Measurements from ENCODE around the gene FOXP4. TPM values are rescaled to one million over a fixed set of nuclear protein-coding genes. Genes with fewer than 3 reads are reported as not detected.

FOXP4 gene
- total and polyA plus RNA-seq, 2 donors from 2014 or later, result 14.0 to 33.2 TPM

DNA sequence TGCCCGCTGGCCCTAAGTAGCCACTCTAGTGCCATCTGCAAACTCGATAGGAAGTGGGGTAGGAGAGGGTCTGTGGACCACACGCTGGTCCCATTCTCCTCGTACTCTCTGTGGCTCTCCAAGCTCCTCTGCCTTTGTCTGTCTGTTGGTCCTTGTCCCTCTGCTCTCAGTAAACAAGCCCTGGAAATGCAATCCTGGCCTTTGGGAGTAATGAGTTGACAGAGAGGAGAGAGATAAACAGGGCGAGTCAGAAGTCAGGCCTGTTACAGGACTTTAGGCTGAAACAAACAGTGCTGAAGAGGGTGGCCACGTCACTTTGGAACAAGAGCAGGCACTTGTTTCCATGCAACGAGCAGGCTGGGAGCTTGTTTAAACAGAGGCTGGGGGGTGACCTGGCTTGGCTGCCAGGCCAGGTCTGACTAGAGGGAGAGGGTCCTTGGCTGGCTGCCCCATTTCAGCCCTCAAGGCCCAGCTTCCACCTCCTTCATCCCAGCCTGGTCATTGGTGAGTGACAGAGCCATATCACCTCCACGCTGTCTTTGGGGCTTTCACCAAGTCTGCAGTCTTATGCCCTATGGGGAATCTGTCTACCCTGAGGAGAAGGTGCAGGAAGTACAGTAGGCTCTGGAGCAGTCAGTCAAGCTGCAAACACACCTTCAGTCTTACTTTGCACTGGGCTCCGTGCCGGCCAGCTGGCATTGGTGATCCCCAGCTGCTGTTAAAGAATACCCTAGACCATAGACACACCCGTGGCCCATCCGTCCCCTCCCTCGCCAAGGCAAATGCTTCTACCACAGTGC, 22.6 kb downstream of the FOXP4 start:
- TF ChIP-seq, protein P1, sequence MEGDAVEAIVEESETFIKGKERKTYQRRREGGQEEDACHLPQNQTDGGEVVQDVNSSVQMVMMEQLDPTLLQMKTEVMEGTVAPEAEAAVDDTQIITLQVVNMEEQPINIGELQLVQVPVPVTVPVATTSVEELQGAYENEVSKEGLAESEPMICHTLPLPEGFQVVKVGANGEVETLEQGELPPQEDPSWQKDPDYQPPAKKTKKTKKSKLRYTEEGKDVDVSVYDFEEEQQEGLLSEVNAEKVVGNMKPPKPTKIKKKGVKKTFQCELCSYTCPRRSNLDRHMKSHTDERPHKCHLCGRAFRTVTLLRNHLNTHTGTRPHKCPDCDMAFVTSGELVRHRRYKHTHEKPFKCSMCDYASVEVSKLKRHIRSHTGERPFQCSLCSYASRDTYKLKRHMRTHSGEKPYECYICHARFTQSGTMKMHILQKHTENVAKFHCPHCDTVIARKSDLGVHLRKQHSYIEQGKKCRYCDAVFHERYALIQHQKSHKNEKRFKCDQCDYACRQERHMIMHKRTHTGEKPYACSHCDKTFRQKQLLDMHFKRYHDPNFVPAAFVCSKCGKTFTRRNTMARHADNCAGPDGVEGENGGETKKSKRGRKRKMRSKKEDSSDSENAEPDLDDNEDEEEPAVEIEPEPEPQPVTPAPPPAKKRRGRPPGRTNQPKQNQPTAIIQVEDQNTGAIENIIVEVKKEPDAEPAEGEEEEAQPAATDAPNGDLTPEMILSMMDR (IDR thresholded peaks at IDR 0.05; ENCODE audit: borderline replicate concordance, extremely low read depth, insufficient read depth), result no peak
- Histone ChIP-seq H3K9me3 (ENCODE audit: control insufficient read depth in 2 of 3, insufficient read depth in 1 of 3, low read length in 3 of 3) (no peaks in the 10 kb centered on the region), H3K27ac (ENCODE audit: low read depth in 2 of 2, low read length in 2 of 2) (peak overlapping the region in 1 of 2 donors; percentile 24), H3K4me1 (ENCODE audit: control insufficient read depth in 2 of 3, insufficient read depth in 2 of 3, low read depth in 1 of 3, low read length in 3 of 3) (peaks cover 0 to 29% (median 5%) of the 10 kb centered on the region in 3 donors), H3K9ac (ENCODE audit: low read length in 3 of 3) (no peak overlapping the region), H3K36me3 (ENCODE audit: control insufficient read depth in 2 of 3, insufficient read depth in 3 of 3, low read length in 3 of 3) (peaks cover 0 to 21% (median 14%) of the 10 kb centered on the region in 3 donors), H3K4me3 (ENCODE audit: low read length in 3 of 3) (no peak overlapping the region), H3K27me3 (ENCODE audit: control insufficient read depth, insufficient read depth, low read length) (no peaks in the 10 kb centered on the region)
- no peak for DNase-seq
- intact Hi-C loops (cut with DNase I), result no loop called here
- FAIRE-seq, result no peak

DNA sequence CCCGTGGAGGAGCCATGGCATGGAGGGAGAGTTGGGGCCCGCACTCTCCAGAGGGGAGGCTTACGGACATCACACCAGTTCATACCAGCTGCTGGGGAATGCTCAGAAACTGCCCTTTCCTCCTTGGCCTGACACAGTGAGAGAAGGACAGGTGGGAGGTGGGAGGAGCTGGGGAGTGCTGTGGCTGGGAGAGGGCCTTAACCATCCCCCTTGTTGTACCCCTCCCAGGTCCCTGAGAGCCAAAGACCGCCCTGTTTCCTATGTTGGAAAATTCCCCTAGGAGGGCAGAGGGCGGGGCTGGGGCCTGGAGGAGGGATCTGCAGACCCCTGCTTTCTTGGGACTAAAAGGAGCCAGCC, 24.1 kb downstream of the FOXP4 start:
- TF ChIP-seq, protein P1 (IDR thresholded peaks at IDR 0.05; ENCODE audit: borderline replicate concordance, extremely low read depth, insufficient read depth), result no peak
- H3K27me3 ChIP-seq (ENCODE audit: control insufficient read depth, insufficient read depth, low read length), result no peaks in the 10 kb centered on the region
- no peak overlapping the region for H3K27ac ChIP-seq (ENCODE audit: low read depth in 2 of 2, low read length in 2 of 2)
- intact Hi-C loops (cut with DNase I), result no loop called here
- FAIRE-seq (no peak), DNase-seq (peak in 1 of 5 donors; percentile 53)
- no peak overlapping the region for H3K9ac ChIP-seq (ENCODE audit: low read length in 3 of 3)
- H3K4me1 ChIP-seq (ENCODE audit: control insufficient read depth in 2 of 3, insufficient read depth in 2 of 3, low read depth in 1 of 3, low read length in 3 of 3), result peaks cover 0 to 31% (median 5%) of the 10 kb centered on the region in 3 donors
- H3K4me3 ChIP-seq (ENCODE audit: low read length in 3 of 3), result no peak overlapping the region
- H3K9me3 ChIP-seq (ENCODE audit: control insufficient read depth in 2 of 3, insufficient read depth in 1 of 3, low read length in 3 of 3), result no peaks in the 10 kb centered on the region
- H3K36me3 ChIP-seq (ENCODE audit: control insufficient read depth in 2 of 3, insufficient read depth in 3 of 3, low read length in 3 of 3), result peaks cover 0 to 21% (median 14%) of the 10 kb centered on the region in 3 donors

DNA sequence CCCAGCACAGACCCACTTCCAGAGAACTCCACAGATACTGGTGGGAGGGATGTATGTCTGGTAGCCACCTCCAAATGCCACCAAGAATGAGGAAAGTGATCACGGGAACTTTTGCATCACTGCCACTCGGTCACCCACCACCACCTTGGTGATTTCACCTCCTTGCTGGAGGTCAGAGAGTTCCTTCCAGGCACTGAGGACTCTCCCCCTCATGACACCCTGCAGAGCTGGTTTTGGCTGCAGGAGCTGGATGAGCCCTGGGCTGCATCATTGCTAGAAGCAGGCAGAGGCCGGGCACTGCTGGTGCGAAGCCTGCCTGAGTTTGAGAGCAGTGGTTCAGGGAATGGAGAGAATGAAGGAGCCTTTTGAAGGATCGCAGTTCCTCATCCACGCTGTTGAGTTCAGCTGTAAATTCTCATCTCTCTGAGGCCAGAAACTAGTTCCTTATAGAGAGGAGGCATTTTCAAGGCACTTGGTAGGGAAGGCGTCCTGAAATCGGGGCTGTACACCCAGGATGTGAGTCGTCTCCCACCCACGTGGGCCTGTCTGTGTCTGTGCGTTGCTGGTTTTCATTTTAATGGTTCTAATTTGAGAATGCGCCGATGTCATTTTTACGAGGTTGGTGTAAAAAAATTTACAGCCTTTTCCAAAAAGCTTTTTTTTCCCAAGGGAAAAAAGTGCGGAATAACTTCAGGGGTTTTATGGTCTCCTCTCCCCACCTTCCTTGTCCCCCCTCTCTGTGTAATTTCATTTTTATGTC, 25.0 kb downstream of the FOXP4 start:
- FAIRE-seq, result no peak
- DNase-seq, result peak in 1 of 5 donors; percentile 42
- Histone ChIP-seq H3K9me3 (ENCODE audit: control insufficient read depth in 2 of 3, insufficient read depth in 1 of 3, low read length in 3 of 3) (no peaks in the 10 kb centered on the region), H3K27ac (ENCODE audit: low read depth in 2 of 2, low read length in 2 of 2) (no peak overlapping the region), H3K36me3 (ENCODE audit: control insufficient read depth in 2 of 3, insufficient read depth in 3 of 3, low read length in 3 of 3) (peaks cover 0 to 19% (median 5%) of the 10 kb centered on the region in 3 donors), H3K4me3 (ENCODE audit: low read length in 3 of 3) (no peak overlapping the region), H3K4me1 (ENCODE audit: control insufficient read depth in 2 of 3, insufficient read depth in 2 of 3, low read depth in 1 of 3, low read length in 3 of 3) (peaks cover 0 to 31% (median 5%) of the 10 kb centered on the region in 3 donors), H3K9ac (ENCODE audit: low read length in 3 of 3) (no peak overlapping the region), H3K27me3 (ENCODE audit: control insufficient read depth, insufficient read depth, low read length) (no peaks in the 10 kb centered on the region)
- intact Hi-C loops (cut with DNase I), result no loop called here
- TF ChIP-seq, protein P1 (IDR thresholded peaks at IDR 0.05; ENCODE audit: borderline replicate concordance, extremely low read depth, insufficient read depth), result no peak

Data from kidney (tissue), 14 donors.